Activated CD4-positive, alpha-beta T cell treated with anti-CD3 and anti-CD28 coated beads, Interleukin-10, Interleukin-2, amounts not matched to agents 100 ng/mL and 50 ng/mL, durations not matched to agents 16 hours and 8 hours (primary cell): Measurements from ENCODE around the gene KLHL21.
"Not testable (repeated sequence)": the region's sequence is repeated elsewhere in the genome, so short reads cannot be mapped to it uniquely, and the experiment has no call there.

Experiments
- DNase-seq: peaks from one replicate; pipeline ENCODE4 v3.0.0-alpha.2; 2020

Gene KLHL21

GRCh38 chr1:6602669-6603237 lies at the start of gene KLHL21:
Gene KLHL21 (minus strand): TSS chr1:6602869. CDS start chr1:6602817, 52 bp downstream.
- DNase-seq, result peak; percentile 93

- no peak for DNase-seq
Observed at GRCh38 chr1:6651909-6652308, 49.2 kb upstream of the KLHL21 start.

GRCh38 chr1:6648556-6648955 lies 45.9 kb upstream of the KLHL21 start:
- DNase-seq, result no peak

GRCh38 chr1:6646499-6647148 lies 44.0 kb upstream of the KLHL21 start:
- DNase-seq, result peak; percentile 49

GRCh38 chr1:6645018-6645417 lies 42.3 kb upstream of the KLHL21 start:
- DNase-seq, result no peak

GRCh38 chr1:6640867-6641266 lies 38.2 kb upstream of the KLHL21 start:
- DNase-seq, result not testable (repeated sequence)

- no peak for DNase-seq
Observed at GRCh38 chr1:6638226-6638625, 35.6 kb upstream of the KLHL21 start.

GRCh38 chr1:6637770-6638169 lies 35.1 kb upstream of the KLHL21 start:
- no peak for DNase-seq

- DNase-seq, result not testable (repeated sequence)
Observed at GRCh38 chr1:6636778-6637177, 34.1 kb upstream of the KLHL21 start.

- no peak for DNase-seq
Observed at GRCh38 chr1:6635910-6636760, 33.5 kb upstream of the KLHL21 start.

GRCh38 chr1:6635161-6635909 lies 32.7 kb upstream of the KLHL21 start:
- DNase-seq, result no peak

- peak; percentile 30 for DNase-seq
Observed at GRCh38 chr1:6634371-6635052, 31.8 kb upstream of the KLHL21 start.

GRCh38 chr1:6632588-6633514 lies 30.2 kb upstream of the KLHL21 start:
- no peak for DNase-seq

GRCh38 chr1:6631058-6631457 lies 28.4 kb upstream of the KLHL21 start:
- DNase-seq, result no peak

GRCh38 chr1:6630027-6630426 lies 27.4 kb upstream of the KLHL21 start:
- no peak for DNase-seq

GRCh38 chr1:6628971-6629479 lies 26.4 kb upstream of the KLHL21 start:
- no peak for DNase-seq

GRCh38 chr1:6627841-6628545 lies 25.3 kb upstream of the KLHL21 start:
- no peak for DNase-seq

- DNase-seq, result no peak
Observed at GRCh38 chr1:6627031-6627430, 24.4 kb upstream of the KLHL21 start.

GRCh38 chr1:6625584-6626149 lies 23.0 kb upstream of the KLHL21 start:
- peak; percentile 21 for DNase-seq
